ENCODE data around the gene OCIAD1. TPM values are rescaled to one million over a fixed set of nuclear protein-coding genes. Genes with fewer than 3 reads are reported as not detected.
"Not testable (repeated sequence)": the region's sequence is repeated elsewhere in the genome, so short reads cannot be mapped to it uniquely, and the experiment has no call there.

The OCIAD1 gene
- total RNA-seq = 100 to 1,000 TPM; 100 to 104 TPM

GRCh38 chr4:48830706-48831531 is at the start of gene OCIAD1:
Gene OCIAD1, plus strand, starts transcription at chr4:48831088. Its CDS starts 1,537 bp downstream, at chr4:48832625.
- Mint-ChIP-seq H3K36me3 (ENCODE audit: low read depth) (peaks cover 53% of the 10 kb centered on the region), H3K27me3 (peaks cover 3% of the 10 kb centered on the region), H3K9me3 (peaks cover 6% of the 10 kb centered on the region), H3K4me1 (peaks cover 19% of the 10 kb centered on the region), H3K27ac (peak within 1 kb of the TSS; percentile 100), H3K4me3 (peak within 1 kb of the TSS; percentile 100)
- peak; percentile 99 for ATAC-seq (replicated peaks)

- no peaks in the 10 kb centered on the region for H3K9me3 Mint-ChIP-seq
- peaks cover 9% of the 10 kb centered on the region for H3K4me1 Mint-ChIP-seq
- peaks cover 19% of the 10 kb centered on the region for H3K36me3 Mint-ChIP-seq (ENCODE audit: low read depth)
- H3K4me3 Mint-ChIP-seq = peak overlapping the region; percentile 93
- no peak for ATAC-seq (replicated peaks)
- peak overlapping the region; percentile 66 for H3K27ac Mint-ChIP-seq
- no peaks in the 10 kb centered on the region for H3K27me3 Mint-ChIP-seq
These were observed 48.9 kb upstream of the OCIAD1 start for GRCh38 chr4:48781968-48782367.

- H3K4me1 Mint-ChIP-seq = peaks cover 7% of the 10 kb centered on the region
- H3K4me3 Mint-ChIP-seq = no peak overlapping the region
- H3K36me3 Mint-ChIP-seq (ENCODE audit: low read depth) = no peaks in the 10 kb centered on the region
- ATAC-seq (replicated peaks) = no peak
- H3K9me3 Mint-ChIP-seq = no peaks in the 10 kb centered on the region
- H3K27ac Mint-ChIP-seq = no peak overlapping the region
- no peaks in the 10 kb centered on the region for H3K27me3 Mint-ChIP-seq
These were observed 45.6 kb upstream of the OCIAD1 start for GRCh38 chr4:48785302-48785701.

GRCh38 chr4:48786549-48786948 is 44.3 kb upstream of the OCIAD1 start:
- H3K9me3 Mint-ChIP-seq = no peaks in the 10 kb centered on the region
- no peaks in the 10 kb centered on the region for H3K36me3 Mint-ChIP-seq (ENCODE audit: low read depth)
- no peak overlapping the region for H3K27ac Mint-ChIP-seq
- H3K27me3 Mint-ChIP-seq = no peaks in the 10 kb centered on the region
- no peak for ATAC-seq (replicated peaks)
- H3K4me3 Mint-ChIP-seq = no peak overlapping the region
- peaks cover under 1% of the 10 kb centered on the region for H3K4me1 Mint-ChIP-seq

GRCh38 chr4:48787056-48787455 is 43.8 kb upstream of the OCIAD1 start:
- no peaks in the 10 kb centered on the region for H3K36me3 Mint-ChIP-seq (ENCODE audit: low read depth)
- no peak for ATAC-seq (replicated peaks)
- no peak overlapping the region for H3K4me3 Mint-ChIP-seq
- H3K4me1 Mint-ChIP-seq = no peaks in the 10 kb centered on the region
- H3K9me3 Mint-ChIP-seq = no peaks in the 10 kb centered on the region
- no peak overlapping the region for H3K27ac Mint-ChIP-seq
- no peaks in the 10 kb centered on the region for H3K27me3 Mint-ChIP-seq

- H3K27ac Mint-ChIP-seq = no peak overlapping the region
- no peak for ATAC-seq (replicated peaks)
- H3K36me3 Mint-ChIP-seq (ENCODE audit: low read depth) = no peaks in the 10 kb centered on the region
- no peak overlapping the region for H3K4me3 Mint-ChIP-seq
- no peaks in the 10 kb centered on the region for H3K9me3 Mint-ChIP-seq
- H3K27me3 Mint-ChIP-seq = no peaks in the 10 kb centered on the region
- H3K4me1 Mint-ChIP-seq = no peaks in the 10 kb centered on the region
These were observed 40.3 kb upstream of the OCIAD1 start for GRCh38 chr4:48790561-48790960.

GRCh38 chr4:48791313-48791712 is 39.6 kb upstream of the OCIAD1 start:
- Mint-ChIP-seq H3K9me3 (no peaks in the 10 kb centered on the region), H3K36me3 (ENCODE audit: low read depth) (no peaks in the 10 kb centered on the region), H3K4me3 (no peak overlapping the region), H3K27ac (no peak overlapping the region), H3K4me1 (no peaks in the 10 kb centered on the region), H3K27me3 (no peaks in the 10 kb centered on the region)
- ATAC-seq (replicated peaks) = no peak

GRCh38 chr4:48792348-48793006 is 38.4 kb upstream of the OCIAD1 start:
- peak; percentile 43 for ATAC-seq (replicated peaks)
- no peak overlapping the region for H3K27ac Mint-ChIP-seq

GRCh38 chr4:48795108-48795507 is 35.8 kb upstream of the OCIAD1 start:
- no peak overlapping the region for H3K27ac Mint-ChIP-seq
- no peaks in the 10 kb centered on the region for H3K4me1 Mint-ChIP-seq
- no peak for ATAC-seq (replicated peaks)
- no peaks in the 10 kb centered on the region for H3K9me3 Mint-ChIP-seq
- H3K4me3 Mint-ChIP-seq = no peak overlapping the region
- H3K27me3 Mint-ChIP-seq = peaks cover 6% of the 10 kb centered on the region
- no peaks in the 10 kb centered on the region for H3K36me3 Mint-ChIP-seq (ENCODE audit: low read depth)

More at GRCh38 chr4:48792348-48793006, 38.4 kb upstream of the OCIAD1 start:
- no peaks in the 10 kb centered on the region for H3K4me1 Mint-ChIP-seq
- H3K9me3 Mint-ChIP-seq = no peaks in the 10 kb centered on the region
- no peak overlapping the region for H3K4me3 Mint-ChIP-seq
- no peaks in the 10 kb centered on the region for H3K36me3 Mint-ChIP-seq (ENCODE audit: low read depth)
- no peaks in the 10 kb centered on the region for H3K27me3 Mint-ChIP-seq

- H3K27me3 Mint-ChIP-seq = peaks cover 6% of the 10 kb centered on the region
- no peak for ATAC-seq (replicated peaks)
- H3K4me1 Mint-ChIP-seq = no peaks in the 10 kb centered on the region
- no peak overlapping the region for H3K27ac Mint-ChIP-seq
- no peaks in the 10 kb centered on the region for H3K9me3 Mint-ChIP-seq
- no peak overlapping the region for H3K4me3 Mint-ChIP-seq
- no peaks in the 10 kb centered on the region for H3K36me3 Mint-ChIP-seq (ENCODE audit: low read depth)
These were observed 34.5 kb upstream of the OCIAD1 start for GRCh38 chr4:48796191-48796926.

- Mint-ChIP-seq H3K36me3 (ENCODE audit: low read depth) (no peaks in the 10 kb centered on the region), H3K4me3 (no peak overlapping the region), H3K9me3 (no peaks in the 10 kb centered on the region), H3K4me1 (no peaks in the 10 kb centered on the region), H3K27ac (no peak overlapping the region), H3K27me3 (peaks cover 6% of the 10 kb centered on the region)
- no peak for ATAC-seq (replicated peaks)
These were observed 33.8 kb upstream of the OCIAD1 start for GRCh38 chr4:48796927-48797679.

GRCh38 chr4:48798117-48798516 is 32.8 kb upstream of the OCIAD1 start:
- ATAC-seq (replicated peaks) = no peak
- no peaks in the 10 kb centered on the region for H3K4me1 Mint-ChIP-seq
- H3K27me3 Mint-ChIP-seq = peaks cover 6% of the 10 kb centered on the region
- no peaks in the 10 kb centered on the region for H3K36me3 Mint-ChIP-seq (ENCODE audit: low read depth)
- H3K9me3 Mint-ChIP-seq = no peaks in the 10 kb centered on the region
- no peak overlapping the region for H3K4me3 Mint-ChIP-seq
- H3K27ac Mint-ChIP-seq = no peak overlapping the region

GRCh38 chr4:48799157-48799556 is 31.7 kb upstream of the OCIAD1 start:
- Mint-ChIP-seq H3K9me3 (no peaks in the 10 kb centered on the region), H3K4me1 (no peaks in the 10 kb centered on the region), H3K27me3 (peaks cover 6% of the 10 kb centered on the region), H3K4me3 (no peak overlapping the region), H3K27ac (no peak overlapping the region), H3K36me3 (ENCODE audit: low read depth) (no peaks in the 10 kb centered on the region)
- ATAC-seq (replicated peaks) = no peak

GRCh38 chr4:48800155-48800554 is 30.7 kb upstream of the OCIAD1 start:
- ATAC-seq (replicated peaks); H3K9me3 Mint-ChIP-seq; H3K36me3 Mint-ChIP-seq (ENCODE audit: low read depth); H3K27me3 Mint-ChIP-seq; H3K4me3 Mint-ChIP-seq; H3K27ac Mint-ChIP-seq; H3K4me1 Mint-ChIP-seq: not testable (repeated sequence)
